ENCODE data around the gene SCNM1.
"Not testable (repeated sequence)": the region's sequence is repeated elsewhere in the genome, so short reads cannot be mapped to it uniquely, and the experiment has no call there.

- TF ChIP-seq, protein P1, sequence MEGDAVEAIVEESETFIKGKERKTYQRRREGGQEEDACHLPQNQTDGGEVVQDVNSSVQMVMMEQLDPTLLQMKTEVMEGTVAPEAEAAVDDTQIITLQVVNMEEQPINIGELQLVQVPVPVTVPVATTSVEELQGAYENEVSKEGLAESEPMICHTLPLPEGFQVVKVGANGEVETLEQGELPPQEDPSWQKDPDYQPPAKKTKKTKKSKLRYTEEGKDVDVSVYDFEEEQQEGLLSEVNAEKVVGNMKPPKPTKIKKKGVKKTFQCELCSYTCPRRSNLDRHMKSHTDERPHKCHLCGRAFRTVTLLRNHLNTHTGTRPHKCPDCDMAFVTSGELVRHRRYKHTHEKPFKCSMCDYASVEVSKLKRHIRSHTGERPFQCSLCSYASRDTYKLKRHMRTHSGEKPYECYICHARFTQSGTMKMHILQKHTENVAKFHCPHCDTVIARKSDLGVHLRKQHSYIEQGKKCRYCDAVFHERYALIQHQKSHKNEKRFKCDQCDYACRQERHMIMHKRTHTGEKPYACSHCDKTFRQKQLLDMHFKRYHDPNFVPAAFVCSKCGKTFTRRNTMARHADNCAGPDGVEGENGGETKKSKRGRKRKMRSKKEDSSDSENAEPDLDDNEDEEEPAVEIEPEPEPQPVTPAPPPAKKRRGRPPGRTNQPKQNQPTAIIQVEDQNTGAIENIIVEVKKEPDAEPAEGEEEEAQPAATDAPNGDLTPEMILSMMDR (IDR thresholded peaks at IDR 0.05; ENCODE audit: insufficient read depth, low read depth, low read length), result not testable (repeated sequence)
- TF ChIP-seq EZH2 (IDR thresholded peaks at IDR 0.05; ENCODE audit: insufficient read depth, low read length), result not testable (repeated sequence)
These were observed 22.7 kb downstream of the SCNM1 start for GRCh38 chr1:151188667-151189066.
